OCI-LY7 (cell line): ENCODE results near the gene RAB3IL1. TPM values are rescaled to one million over a fixed set of nuclear protein-coding genes. Genes with fewer than 3 reads are reported as not detected.

Source experiments
- BruUV-seq: library from RNA; stranded (reverse); fragments of 400-500 nt; replicated peaks from 2 replicates; lab custom pipeline; 2021; lab: Mats Ljungman, UMichigan
- CTCF ChIA-PET: fragments of 300-600 bp; sonication (Branson Sonifier 250); formaldehyde crosslinking; loops from one replicate; lab custom pipeline; 2022; ENCODE audit warnings: antibody characterized with exemption; ENCODE audit not compliant: unreplicated experiment; lab: Charles Lee
- POLR2A ChIA-PET: fragments of 300-600 bp; sonication (Branson Sonifier 250); formaldehyde crosslinking; loops from one replicate; lab custom pipeline; 2022; ENCODE audit warnings: antibody characterized with exemption; lab: Charles Lee
- DNase-seq: peaks from one replicate; pipeline ENCODE4 v3.0.0-alpha.2; 2015; ENCODE audit warnings: low spot score
- H2AFZ ChIP-seq: fragments of 200-600 bp; sonication (generic), shearing (Covaris generic); 2 replicates; pipeline ENCODE4 v1.6.1; 2014; ENCODE audit warnings: mild to moderate bottlenecking, antibody characterized with exemption, low read length, moderate library complexity
- H3K27ac ChIP-seq: fragments of 200-600 bp; sonication (generic); 2 replicates; pipeline ENCODE4 v1.5.1; 2014; ENCODE audit warnings: mixed run types, low read depth, mild to moderate bottlenecking, moderate library complexity, low read length, inconsistent platforms; ENCODE audit not compliant: poor library complexity, severe bottlenecking
- H3K36me3 ChIP-seq: fragments of 200-600 bp; sonication (generic); 2 replicates; pipeline ENCODE4 v1.6.1; 2014; ENCODE audit warnings: mild to moderate bottlenecking, antibody characterized with exemption, low read length, moderate library complexity, mixed read lengths; ENCODE audit not compliant: insufficient read depth
- H3K4me1 ChIP-seq: fragments of 200-600 bp; sonication (generic); 2 replicates; pipeline ENCODE4 v1.5.1; 2014; ENCODE audit warnings: mild to moderate bottlenecking, low read length; ENCODE audit not compliant: insufficient read depth, poor library complexity, severe bottlenecking
- H3K4me2 ChIP-seq: fragments of 200-600 bp; sonication (generic); 2 replicates; pipeline ENCODE4 v1.6.1; 2014; ENCODE audit warnings: mild to moderate bottlenecking, low read length
- H3K4me3 ChIP-seq: fragments of 200-600 bp; sonication (generic); 2 replicates; pipeline ENCODE4 v1.5.1; 2014; ENCODE audit warnings: mild to moderate bottlenecking, low read depth, low read length; ENCODE audit not compliant: poor library complexity, severe bottlenecking
- H3K79me2 ChIP-seq: fragments of 200-600 bp; sonication (generic); 2 replicates; pipeline ENCODE4 v1.6.1; 2016; ENCODE audit warnings: low read depth, mild to moderate bottlenecking, low read length, moderate library complexity, mixed read lengths; ENCODE audit not compliant: insufficient read depth
- H3K9me2 ChIP-seq: fragments of 200-600 bp; sonication (generic); 2 replicates; pipeline ENCODE4 v1.6.1; 2016; ENCODE audit warnings: mild to moderate bottlenecking, low read length, mixed read lengths; ENCODE audit not compliant: insufficient read depth
- H3K9me3 ChIP-seq: fragments of 200-600 bp; sonication (generic); 2 replicates; pipeline ENCODE4 v1.6.1; 2014; ENCODE audit warnings: mild to moderate bottlenecking, mixed run types, low read length, mixed read lengths
- H4K20me1 ChIP-seq: fragments of 200-600 bp; sonication (generic); 2 replicates; pipeline ENCODE4 v1.6.1; 2014; ENCODE audit warnings: mild to moderate bottlenecking, antibody characterized with exemption, low read length, moderate library complexity, mixed read lengths; ENCODE audit not compliant: insufficient read depth
- EZH2phosphoT487 ChIP-seq: fragments of 200-600 bp; sonication (generic); IDR thresholded peaks from 2 replicates; pipeline ENCODE4 v1.6.1; 2018; ENCODE audit warnings: low read depth, borderline replicate concordance, mild to moderate bottlenecking, mixed run types, antibody characterized with exemption, low read length, moderate library complexity, mixed read lengths
- intact Hi-C: fragments of 100-400 bp; cut with micrococcal nuclease; formaldehyde crosslinking; loops from one replicate; pipeline ENCODE4 v1.10.0; 2022; ENCODE audit not compliant: unreplicated experiment
- total RNA-seq, 2 experiments: library from RNA; depleted of rRNA in 1 of 2; stranded (reverse); fragments of >200 nt in 1 of 2; shearing (Covaris generic) in 1 of 2; gene quantifications; 2 replicates each; pipeline ENCODE4 v1.2.3, GENCODE V29; 2014 to 2022
- TF ChIP-seq, protein P1 (sequence below): fragments of 200-600 bp; sonication (generic); conservative IDR thresholded peaks from 2 replicates; pipeline ENCODE4 v1.5.1; 2014; ENCODE audit warnings: mild to moderate bottlenecking, antibody characterized with exemption, low read length, moderate library complexity, mixed read lengths

The RAB3IL1 gene
- total RNA-seq, 2 experiments from 2014 or later, result not detected

DNA sequence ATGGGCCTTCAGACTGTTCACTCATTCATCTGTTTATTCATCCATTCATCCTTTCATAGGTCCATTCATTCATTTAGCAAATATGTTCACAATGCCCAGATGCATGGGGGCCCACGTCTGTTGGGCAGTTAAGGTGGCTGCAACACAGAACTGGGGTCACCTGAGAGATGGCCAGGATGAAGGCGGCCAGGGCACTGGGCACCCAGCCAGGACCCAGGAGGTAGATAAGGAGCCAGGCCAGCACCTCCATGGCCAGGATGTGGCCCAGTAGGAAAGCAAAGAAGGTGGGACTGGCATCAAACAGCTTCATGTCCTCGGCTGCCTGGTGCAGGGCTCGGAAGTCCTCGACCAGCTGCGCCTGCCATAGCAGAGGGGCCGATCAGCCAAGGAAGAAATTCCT is 38.2 kb downstream of the RAB3IL1 start:
- Histone ChIP-seq H3K27ac (peak overlapping the region; percentile 94), H3K4me3 (peak overlapping the region; percentile 85), H4K20me1 (no peaks in the 10 kb centered on the region), H3K36me3 (peaks cover 29% of the 10 kb centered on the region; the same call in 1 of the 2 replicates), H2AFZ (peak overlapping the region; percentile 45; the same call in 1 of the 2 replicates), H3K9me2 (no peaks in the 10 kb centered on the region), H3K79me2 (peaks cover 15% of the 10 kb centered on the region; the same call in 1 of the 2 replicates), H3K4me2 (peak overlapping the region; percentile 97), H3K9me3 (no peaks in the 10 kb centered on the region), H3K4me1 (peaks cover 55% of the 10 kb centered on the region)
- DNase-seq, result no peak
- ChIA-PET POLR2A (interaction anchor here (0.6 to 2.4 kb wide), 5 partner anchors 14 to 86 kb away, joined by 3 to 11 read pairs (median 8); no protein-coding TSS in a partner anchor), CTCF (interaction anchor here (0.6 to 2.7 kb wide), 3 partner anchors 9 to 83 kb away, joined by 3 to 13 read pairs (median 4); no protein-coding TSS in a partner anchor)
- TF ChIP-seq, protein P1, sequence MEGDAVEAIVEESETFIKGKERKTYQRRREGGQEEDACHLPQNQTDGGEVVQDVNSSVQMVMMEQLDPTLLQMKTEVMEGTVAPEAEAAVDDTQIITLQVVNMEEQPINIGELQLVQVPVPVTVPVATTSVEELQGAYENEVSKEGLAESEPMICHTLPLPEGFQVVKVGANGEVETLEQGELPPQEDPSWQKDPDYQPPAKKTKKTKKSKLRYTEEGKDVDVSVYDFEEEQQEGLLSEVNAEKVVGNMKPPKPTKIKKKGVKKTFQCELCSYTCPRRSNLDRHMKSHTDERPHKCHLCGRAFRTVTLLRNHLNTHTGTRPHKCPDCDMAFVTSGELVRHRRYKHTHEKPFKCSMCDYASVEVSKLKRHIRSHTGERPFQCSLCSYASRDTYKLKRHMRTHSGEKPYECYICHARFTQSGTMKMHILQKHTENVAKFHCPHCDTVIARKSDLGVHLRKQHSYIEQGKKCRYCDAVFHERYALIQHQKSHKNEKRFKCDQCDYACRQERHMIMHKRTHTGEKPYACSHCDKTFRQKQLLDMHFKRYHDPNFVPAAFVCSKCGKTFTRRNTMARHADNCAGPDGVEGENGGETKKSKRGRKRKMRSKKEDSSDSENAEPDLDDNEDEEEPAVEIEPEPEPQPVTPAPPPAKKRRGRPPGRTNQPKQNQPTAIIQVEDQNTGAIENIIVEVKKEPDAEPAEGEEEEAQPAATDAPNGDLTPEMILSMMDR, result no peak
- no peak for TF ChIP-seq EZH2phosphoT487
- BruUV-seq, result no TSS peak
- intact Hi-C loops, result no loop called here

DNA sequence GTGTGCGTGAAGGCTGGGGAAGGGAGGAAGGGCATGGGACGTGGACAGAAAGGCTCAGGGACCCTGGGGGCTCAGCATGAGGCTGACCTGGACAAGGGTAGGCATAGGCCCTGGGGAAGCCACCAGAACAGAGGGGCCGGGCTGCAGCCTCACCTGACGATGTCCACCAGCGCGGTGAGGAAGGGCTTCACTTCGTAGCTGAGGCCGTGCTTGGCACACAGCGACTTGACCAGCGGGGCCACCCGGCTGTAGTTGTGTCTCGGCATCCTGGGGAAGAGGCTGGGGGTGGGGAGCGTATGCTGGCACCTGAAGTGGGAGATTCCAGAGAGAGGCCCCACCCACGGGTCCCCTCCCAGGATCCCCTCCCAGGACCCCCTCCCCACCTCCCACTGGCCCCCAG is 41.7 kb downstream of the RAB3IL1 start:
- ChIA-PET POLR2A (no interaction called here), CTCF (no interaction called here)
- Histone ChIP-seq H4K20me1 (no peaks in the 10 kb centered on the region), H3K4me3 (no peak overlapping the region), H3K79me2 (peaks cover 15% of the 10 kb centered on the region; the same call in 1 of the 2 replicates), H3K9me3 (no peaks in the 10 kb centered on the region), H3K27ac (no peak overlapping the region), H3K9me2 (no peaks in the 10 kb centered on the region), H3K36me3 (peaks cover 29% of the 10 kb centered on the region; the same call in 1 of the 2 replicates), H2AFZ (no peak overlapping the region), H3K4me1 (peaks cover 29% of the 10 kb centered on the region), H3K4me2 (no peak overlapping the region)
- TF ChIP-seq EZH2phosphoT487, result no peak
- TF ChIP-seq, protein P1, result no peak
- BruUV-seq, result no TSS peak
- DNase-seq, result no peak
- intact Hi-C loops, result no loop called here

DNA sequence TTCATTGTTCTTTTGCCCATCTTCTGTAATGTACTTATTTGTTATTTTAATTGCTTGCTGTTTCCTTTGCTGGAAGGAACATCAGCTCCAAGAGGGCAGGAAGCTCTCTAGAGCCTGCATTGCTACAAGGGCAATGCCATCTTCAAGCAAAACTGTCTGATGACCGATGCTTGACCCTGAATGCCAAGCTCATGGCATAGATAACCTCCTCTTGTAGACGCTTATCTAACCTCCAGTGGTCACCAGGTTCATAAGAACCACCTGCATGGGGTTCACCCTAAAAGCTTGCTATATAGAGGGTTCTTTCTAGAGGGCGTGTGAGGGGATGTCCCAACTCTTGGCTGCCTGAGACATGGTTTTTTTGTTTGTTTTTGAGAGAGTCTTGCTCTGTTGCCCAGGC is 42.5 kb downstream of the RAB3IL1 start:
- H4K20me1 ChIP-seq, result no peaks in the 10 kb centered on the region
- peaks cover 29% of the 10 kb centered on the region; the same call in 1 of the 2 replicates for H3K36me3 ChIP-seq
- H3K27ac ChIP-seq, result no peak overlapping the region
- H3K9me3 ChIP-seq, result no peaks in the 10 kb centered on the region
- CTCF ChIA-PET, result interaction anchor here (0.7 kb wide), 1 partner anchor 24 kb away, joined by 3 read pairs; no protein-coding TSS in a partner anchor
- no peak overlapping the region for H3K4me2 ChIP-seq
- TF ChIP-seq EZH2phosphoT487, result no peak
- TF ChIP-seq, protein P1, result no peak
- H3K4me3 ChIP-seq, result no peak overlapping the region
- no peak for DNase-seq
- H2AFZ ChIP-seq, result no peak overlapping the region
- H3K79me2 ChIP-seq, result peaks cover 14% of the 10 kb centered on the region; the same call in 1 of the 2 replicates
- peaks cover 28% of the 10 kb centered on the region for H3K4me1 ChIP-seq
- intact Hi-C loops, result no loop called here
- POLR2A ChIA-PET, result interaction anchor here (0.8 kb wide), 1 partner anchor 18 kb away, joined by 7 read pairs; no protein-coding TSS in a partner anchor
- no peaks in the 10 kb centered on the region for H3K9me2 ChIP-seq
- no TSS peak for BruUV-seq
